ENCODE results near the gene BATF.

DNA sequence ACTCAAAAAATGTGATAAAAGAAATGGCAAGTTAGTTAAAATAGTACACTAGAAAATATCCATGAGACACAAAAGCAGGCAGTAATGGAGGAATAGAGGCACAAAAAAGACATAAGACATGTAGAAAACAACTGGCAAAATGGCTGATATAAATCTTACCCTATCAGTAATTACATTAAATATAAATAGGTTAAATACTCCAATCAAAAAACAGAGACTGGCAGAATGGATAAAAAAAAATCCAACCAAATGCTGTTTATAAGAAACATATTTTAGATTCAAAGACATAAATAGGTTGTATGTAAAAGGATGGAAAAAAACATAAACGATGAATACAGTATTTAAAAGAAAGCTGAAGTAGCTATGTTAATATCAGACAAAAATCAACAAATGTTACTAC lies 15.3 kb upstream of the BATF start:
- TF ChIP-seq, protein P1, sequence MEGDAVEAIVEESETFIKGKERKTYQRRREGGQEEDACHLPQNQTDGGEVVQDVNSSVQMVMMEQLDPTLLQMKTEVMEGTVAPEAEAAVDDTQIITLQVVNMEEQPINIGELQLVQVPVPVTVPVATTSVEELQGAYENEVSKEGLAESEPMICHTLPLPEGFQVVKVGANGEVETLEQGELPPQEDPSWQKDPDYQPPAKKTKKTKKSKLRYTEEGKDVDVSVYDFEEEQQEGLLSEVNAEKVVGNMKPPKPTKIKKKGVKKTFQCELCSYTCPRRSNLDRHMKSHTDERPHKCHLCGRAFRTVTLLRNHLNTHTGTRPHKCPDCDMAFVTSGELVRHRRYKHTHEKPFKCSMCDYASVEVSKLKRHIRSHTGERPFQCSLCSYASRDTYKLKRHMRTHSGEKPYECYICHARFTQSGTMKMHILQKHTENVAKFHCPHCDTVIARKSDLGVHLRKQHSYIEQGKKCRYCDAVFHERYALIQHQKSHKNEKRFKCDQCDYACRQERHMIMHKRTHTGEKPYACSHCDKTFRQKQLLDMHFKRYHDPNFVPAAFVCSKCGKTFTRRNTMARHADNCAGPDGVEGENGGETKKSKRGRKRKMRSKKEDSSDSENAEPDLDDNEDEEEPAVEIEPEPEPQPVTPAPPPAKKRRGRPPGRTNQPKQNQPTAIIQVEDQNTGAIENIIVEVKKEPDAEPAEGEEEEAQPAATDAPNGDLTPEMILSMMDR (IDR thresholded peaks at IDR 0.05): no peak
- no peak for TF ChIP-seq POLR2A (IDR thresholded peaks at IDR 0.05)

All from transverse colon (tissue), 3 donors.